Spleen (tissue), 7 donors: ENCODE measurements around the gene GLS.

Experiments
- POLR2A ChIP-seq, 3 donors: fragments of 450-650 bp; IDR thresholded peaks; one replicate each; pipeline ENCODE4 v1.5.1; 2017; ENCODE audit warnings: antibody characterized with exemption in 3 of 3, mild to moderate bottlenecking in 1 of 3
- POLR2AphosphoS5 ChIP-seq, 3 donors: sonication (generic); formaldehyde crosslinking; IDR thresholded peaks; one replicate each; pipeline ENCODE4 v1.5.1; 2017; ENCODE audit warnings: antibody characterized with exemption in 3 of 3
- TF ChIP-seq, protein P1 (sequence below), 11 experiments: fragments of 200-600 bp in 7 of 11; fragments of 450-650 bp in 4 of 11; sonication (generic) in 4 of 11; IDR thresholded peaks in 8 of 11; conservative IDR thresholded peaks in 3 of 11; 1 replicate in 7 of 11; 2 replicates in 4 of 11; pipeline versions ENCODE4 v1.4.0 to v1.8.0; 2016 to 2021; ENCODE audit warnings: antibody characterized with exemption in 11 of 11, inconsistent platforms in 4 of 11, mild to moderate bottlenecking in 1 of 11
- donor health status: DM: no; HTN: no; CAD: no; lungs with moderate emphysema.
- donor health status: DM: no; HTN: no; CAD: no.
- donor health status: DM: no; HTN: no; CAD: no.

DNA sequence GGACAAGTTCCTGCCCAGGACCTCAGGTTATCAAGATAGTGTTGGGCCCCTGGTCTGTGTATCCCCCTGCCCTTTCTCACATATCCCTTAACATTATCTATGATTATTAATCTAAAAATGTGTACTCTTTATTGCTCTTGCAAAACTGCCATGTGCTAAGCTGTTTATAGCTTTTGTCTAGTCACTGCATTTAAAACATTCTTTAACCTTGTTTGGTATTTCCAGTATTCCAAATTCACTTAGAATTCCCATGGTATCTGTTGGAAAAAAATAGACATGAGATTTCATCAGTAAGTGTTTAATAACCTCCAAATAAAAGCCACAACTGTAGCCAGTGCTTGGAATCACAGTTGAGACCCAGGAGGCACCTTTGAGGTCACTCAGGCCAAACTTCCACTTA, 16.2 kb upstream of the GLS start:
- TF ChIP-seq, protein P1, sequence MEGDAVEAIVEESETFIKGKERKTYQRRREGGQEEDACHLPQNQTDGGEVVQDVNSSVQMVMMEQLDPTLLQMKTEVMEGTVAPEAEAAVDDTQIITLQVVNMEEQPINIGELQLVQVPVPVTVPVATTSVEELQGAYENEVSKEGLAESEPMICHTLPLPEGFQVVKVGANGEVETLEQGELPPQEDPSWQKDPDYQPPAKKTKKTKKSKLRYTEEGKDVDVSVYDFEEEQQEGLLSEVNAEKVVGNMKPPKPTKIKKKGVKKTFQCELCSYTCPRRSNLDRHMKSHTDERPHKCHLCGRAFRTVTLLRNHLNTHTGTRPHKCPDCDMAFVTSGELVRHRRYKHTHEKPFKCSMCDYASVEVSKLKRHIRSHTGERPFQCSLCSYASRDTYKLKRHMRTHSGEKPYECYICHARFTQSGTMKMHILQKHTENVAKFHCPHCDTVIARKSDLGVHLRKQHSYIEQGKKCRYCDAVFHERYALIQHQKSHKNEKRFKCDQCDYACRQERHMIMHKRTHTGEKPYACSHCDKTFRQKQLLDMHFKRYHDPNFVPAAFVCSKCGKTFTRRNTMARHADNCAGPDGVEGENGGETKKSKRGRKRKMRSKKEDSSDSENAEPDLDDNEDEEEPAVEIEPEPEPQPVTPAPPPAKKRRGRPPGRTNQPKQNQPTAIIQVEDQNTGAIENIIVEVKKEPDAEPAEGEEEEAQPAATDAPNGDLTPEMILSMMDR (IDR thresholded peaks at IDR 0.05 in 8 of 11, conservative IDR thresholded peaks at IDR 0.05 in 3 of 11) = no peak
- no peak for TF ChIP-seq POLR2AphosphoS5 (IDR thresholded peaks at IDR 0.05)
- TF ChIP-seq POLR2A (IDR thresholded peaks at IDR 0.05) = no peak
